Bronchial epithelial cell (primary cell): ENCODE measurements around the gene HSPA4. TPM values are rescaled to one million over a fixed set of nuclear protein-coding genes. Genes with fewer than 3 reads are reported as not detected.

Experiments
- DNase-seq: peaks from one replicate; pipeline ENCODE4 v3.0.0-alpha.2; 2010; ENCODE audit warnings: low read depth
- FAIRE-seq: peaks from 2 replicates; lab custom pipeline; 2011; peaks lifted over from hg19 to GRCh38; lab: Jason Lieb, UNC
- H3K27me3 ChIP-seq: 2 replicates; pipeline ENCODE4 v1.5.1; 2011; ENCODE audit warnings: low read length; ENCODE audit not compliant: control insufficient read depth, insufficient read depth
- H3K36me3 ChIP-seq: 2 replicates; pipeline ENCODE4 v1.5.1; 2011; ENCODE audit warnings: low read length; ENCODE audit not compliant: control insufficient read depth, insufficient read depth
- H3K4me3 ChIP-seq: 2 replicates; pipeline ENCODE4 v1.5.1; 2011; ENCODE audit warnings: mild to moderate bottlenecking, low read depth, low read length, control low read depth
- total RNA-seq: library from RNA; depleted of rRNA; stranded (reverse); fragments of >200 nt; gene quantifications from 2 replicates; pipeline ENCODE4 v1.2.1, GENCODE V29; 2014
- TF ChIP-seq, protein P1 (sequence below): IDR thresholded peaks from 2 replicates; pipeline ENCODE4 v1.5.1; 2011; ENCODE audit warnings: mild to moderate bottlenecking, moderate library complexity, low read length, control low read depth, inconsistent platforms; ENCODE audit not compliant: insufficient read depth, severe bottlenecking

The HSPA4 gene
- total RNA-seq, 1 donor from 2014 or later: 142 TPM

DNA sequence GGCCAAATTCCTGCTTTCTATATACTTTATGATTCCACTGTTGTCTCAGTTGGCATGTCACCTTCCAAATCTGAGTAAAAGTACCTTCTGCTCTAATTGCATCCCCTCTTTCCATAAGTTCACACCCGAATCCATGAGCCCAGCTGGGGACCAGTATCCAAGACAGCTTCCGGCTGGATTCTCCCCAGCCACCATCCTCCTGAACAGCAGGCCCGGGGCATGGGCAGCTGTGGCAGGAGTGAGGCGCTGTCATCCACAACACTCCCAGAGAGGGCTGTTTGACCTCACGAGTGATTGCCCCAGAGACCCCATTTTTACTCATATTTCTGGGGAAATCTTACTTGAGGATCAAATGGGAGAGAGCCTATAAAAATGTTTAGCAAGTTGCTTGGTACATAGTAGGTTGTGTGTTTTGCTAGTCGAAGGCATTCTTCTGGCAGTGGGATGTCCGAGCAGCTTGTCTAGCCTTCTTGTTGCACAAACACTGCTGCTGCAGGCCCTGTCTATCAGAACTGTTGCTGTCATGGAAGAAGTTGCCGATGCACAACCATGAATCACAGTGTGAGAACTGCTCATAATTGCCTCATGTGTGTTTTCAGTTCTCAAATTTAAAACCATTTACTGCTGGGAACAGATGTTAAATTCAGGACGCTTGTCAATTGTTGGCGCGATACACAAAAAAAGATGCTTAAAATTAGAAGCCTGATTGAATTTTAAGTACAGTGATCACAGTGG, 93.8 kb downstream of the HSPA4 start:
- FAIRE-seq (no peak), DNase-seq (peak; percentile 10)
- no peaks in the 10 kb centered on the region for H3K36me3 ChIP-seq
- H3K4me3 ChIP-seq: no peak overlapping the region
- no peaks in the 10 kb centered on the region for H3K27me3 ChIP-seq
- TF ChIP-seq, protein P1, sequence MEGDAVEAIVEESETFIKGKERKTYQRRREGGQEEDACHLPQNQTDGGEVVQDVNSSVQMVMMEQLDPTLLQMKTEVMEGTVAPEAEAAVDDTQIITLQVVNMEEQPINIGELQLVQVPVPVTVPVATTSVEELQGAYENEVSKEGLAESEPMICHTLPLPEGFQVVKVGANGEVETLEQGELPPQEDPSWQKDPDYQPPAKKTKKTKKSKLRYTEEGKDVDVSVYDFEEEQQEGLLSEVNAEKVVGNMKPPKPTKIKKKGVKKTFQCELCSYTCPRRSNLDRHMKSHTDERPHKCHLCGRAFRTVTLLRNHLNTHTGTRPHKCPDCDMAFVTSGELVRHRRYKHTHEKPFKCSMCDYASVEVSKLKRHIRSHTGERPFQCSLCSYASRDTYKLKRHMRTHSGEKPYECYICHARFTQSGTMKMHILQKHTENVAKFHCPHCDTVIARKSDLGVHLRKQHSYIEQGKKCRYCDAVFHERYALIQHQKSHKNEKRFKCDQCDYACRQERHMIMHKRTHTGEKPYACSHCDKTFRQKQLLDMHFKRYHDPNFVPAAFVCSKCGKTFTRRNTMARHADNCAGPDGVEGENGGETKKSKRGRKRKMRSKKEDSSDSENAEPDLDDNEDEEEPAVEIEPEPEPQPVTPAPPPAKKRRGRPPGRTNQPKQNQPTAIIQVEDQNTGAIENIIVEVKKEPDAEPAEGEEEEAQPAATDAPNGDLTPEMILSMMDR: no peak

DNA sequence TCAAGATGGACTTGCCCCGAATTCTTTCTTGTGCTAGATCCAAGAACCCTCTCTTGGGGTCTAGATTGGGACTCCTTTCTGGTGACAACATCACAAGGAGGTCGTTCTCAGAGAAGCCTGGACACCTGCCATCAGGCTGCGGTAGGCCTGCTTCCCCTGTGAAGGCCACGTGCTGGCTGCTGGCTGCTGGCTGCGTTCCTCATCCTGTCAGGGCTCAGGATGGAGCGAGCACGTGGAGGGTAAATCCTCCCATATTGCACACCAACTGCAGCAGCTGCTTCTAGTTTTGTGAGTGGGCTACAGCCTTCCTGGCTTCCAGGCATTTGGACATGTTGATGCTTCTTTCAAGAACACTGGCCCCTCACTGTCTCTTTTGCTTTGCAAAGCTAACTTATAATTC, 95.6 kb downstream of the HSPA4 start:
- no peaks in the 10 kb centered on the region for H3K36me3 ChIP-seq
- no peak overlapping the region for H3K4me3 ChIP-seq
- TF ChIP-seq, protein P1: no peak
- H3K27me3 ChIP-seq: no peaks in the 10 kb centered on the region
- no peak for DNase-seq
- no peak for FAIRE-seq

DNA sequence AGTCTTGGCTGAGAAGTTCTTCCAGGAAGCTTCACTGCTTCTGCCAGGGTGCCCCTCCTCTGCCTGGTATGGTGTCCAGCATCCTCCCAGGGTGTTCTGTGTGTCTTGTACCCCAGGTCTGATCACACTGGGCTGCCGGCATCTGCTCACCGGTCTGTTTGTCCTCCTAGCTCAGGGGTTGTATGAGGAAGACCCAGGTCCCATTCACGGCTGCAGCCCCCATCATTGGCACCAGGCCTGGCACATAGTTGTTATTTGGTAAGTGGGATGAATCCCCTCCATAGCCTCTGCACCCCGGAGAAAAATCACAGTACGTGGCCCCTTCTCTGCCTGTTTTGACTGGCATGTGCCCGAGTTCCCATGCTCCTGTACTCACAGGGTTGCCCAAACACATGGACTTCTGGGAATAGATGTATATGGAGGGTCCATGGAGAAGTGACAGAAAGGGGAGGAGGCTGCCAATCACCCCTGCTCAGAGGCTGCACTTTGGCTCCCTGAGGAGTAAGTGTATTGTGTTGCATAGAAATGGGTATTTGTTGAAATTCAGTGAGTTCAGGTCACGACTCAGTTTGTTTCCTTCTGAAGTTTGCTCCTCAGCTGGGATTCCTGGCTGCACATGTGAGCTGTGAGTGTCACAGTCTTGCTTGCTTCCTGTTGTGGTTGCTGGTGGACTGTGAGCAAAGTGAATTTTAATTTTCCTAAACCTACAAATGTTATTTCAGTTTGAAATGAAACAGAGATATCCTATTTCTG, 96.2 kb downstream of the HSPA4 start:
- TF ChIP-seq, protein P1: no peak
- Histone ChIP-seq H3K4me3 (no peak overlapping the region), H3K27me3 (no peaks in the 10 kb centered on the region), H3K36me3 (no peaks in the 10 kb centered on the region)
- FAIRE-seq (peak; percentile 32), DNase-seq (no peak)

DNA sequence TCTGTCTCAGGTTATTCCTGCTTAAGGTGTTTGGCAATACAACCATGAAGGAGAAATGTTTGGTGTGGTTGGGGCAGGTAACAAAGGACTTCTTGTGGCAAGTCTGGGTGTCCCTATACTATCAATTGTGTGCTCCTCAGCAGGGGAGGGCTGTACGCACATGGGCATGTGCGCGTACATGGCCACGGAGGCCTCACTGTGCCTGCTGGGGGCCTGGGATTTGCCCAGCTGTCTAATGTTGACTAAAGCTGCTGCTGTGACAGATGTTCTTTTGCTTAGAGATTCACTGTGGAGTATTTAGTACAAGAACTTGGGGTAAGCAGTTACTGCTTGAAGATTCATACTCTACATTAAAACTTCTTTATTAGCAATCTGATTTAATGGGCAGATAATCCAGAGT, 97.5 kb downstream of the HSPA4 start:
- TF ChIP-seq, protein P1: no peak
- no peak for FAIRE-seq

DNA sequence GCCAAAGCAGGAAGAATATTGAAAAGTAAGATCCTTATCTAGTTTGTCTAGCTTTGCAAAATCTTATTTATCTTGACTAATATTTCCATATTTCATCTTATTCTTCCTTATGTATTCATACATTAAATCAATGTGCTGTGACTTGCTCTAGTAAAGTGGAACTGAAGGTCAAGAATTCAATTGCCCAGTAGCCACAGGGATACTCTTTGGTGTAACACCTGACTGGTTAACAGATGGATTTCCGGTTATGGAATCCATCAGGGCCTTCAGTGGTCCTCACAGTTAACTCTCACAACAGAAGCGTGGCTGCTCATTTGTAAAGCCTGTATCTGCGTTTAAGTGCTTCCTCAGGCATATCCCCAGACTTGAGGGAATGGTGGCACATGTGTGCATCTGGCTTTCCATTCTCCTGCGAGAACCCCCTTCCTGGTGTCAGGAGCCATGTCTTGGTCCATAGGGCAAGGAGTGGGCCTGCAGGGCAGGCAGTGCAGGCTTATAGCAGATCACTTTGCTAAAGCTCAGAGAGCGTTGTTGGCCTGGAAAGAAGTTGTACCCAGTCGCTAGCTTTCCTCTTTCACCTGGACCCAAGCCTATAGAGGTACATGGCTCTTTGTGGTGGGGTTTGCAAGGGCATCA, 99.2 kb downstream of the HSPA4 start:
- TF ChIP-seq, protein P1: no peak
- no peaks in the 10 kb centered on the region for H3K27me3 ChIP-seq
- DNase-seq (no peak), FAIRE-seq (peak; percentile 68)
- no peak overlapping the region for H3K4me3 ChIP-seq
- H3K36me3 ChIP-seq: no peaks in the 10 kb centered on the region

More for the DNA sequence above, 97.5 kb downstream of the HSPA4 start:
- no peak overlapping the region for H3K4me3 ChIP-seq
- no peak for DNase-seq
- H3K36me3 ChIP-seq: no peaks in the 10 kb centered on the region
- no peaks in the 10 kb centered on the region for H3K27me3 ChIP-seq
